Neural crest cell (in vitro differentiated cells): ENCODE measurements around the gene USP49. TPM values are rescaled to one million over a fixed set of nuclear protein-coding genes. Genes with fewer than 3 reads are reported as not detected.

ENCODE experiments used
- DNase-seq: peaks from one replicate; pipeline ENCODE4 v3.0.0; 2021; ENCODE audit warnings: low read depth, mixed read lengths, low spot score
- H3K27ac Mint-ChIP-seq: one replicate; pipeline ENCODE4 v1.8.0; 2021; ENCODE audit warnings: mild to moderate bottlenecking, mixed read lengths; ENCODE audit not compliant: unreplicated experiment
- H3K27me3 Mint-ChIP-seq: 2 replicates; pipeline ENCODE4 v1.8.0; 2021; ENCODE audit warnings: low read depth, mild to moderate bottlenecking, mixed read lengths
- H3K36me3 Mint-ChIP-seq: 2 replicates; pipeline ENCODE4 v1.8.0; 2021; ENCODE audit warnings: low read depth, mild to moderate bottlenecking, mixed read lengths
- H3K4me1 Mint-ChIP-seq: 2 replicates; pipeline ENCODE4 v1.8.0; 2021; ENCODE audit warnings: mixed read lengths
- H3K4me3 Mint-ChIP-seq: one replicate; pipeline ENCODE4 v1.8.0; 2021; ENCODE audit warnings: mild to moderate bottlenecking, mixed read lengths
- H3K9me3 Mint-ChIP-seq: 2 replicates; pipeline ENCODE4 v1.8.0; 2021; ENCODE audit warnings: mixed read lengths
- CTCF ChIP-seq: fragments of 200-600 bp; sonication (generic); conservative IDR thresholded peaks from 2 replicates; pipeline ENCODE4 v1.5.0; 2021; ENCODE audit warnings: antibody characterized with exemption, mild to moderate bottlenecking
- total RNA-seq: library from RNA; stranded (reverse); gene quantifications from 2 replicates; pipeline ENCODE4 v1.2.1, GENCODE V29; 2021

The USP49 gene
- total RNA-seq, 1 donor from 2014 or later: 25.1 TPM

GRCh38 chr6:41821266-41821665 lies 73.9 kb downstream of the USP49 start:
- H3K4me3 Mint-ChIP-seq: no peak overlapping the region
- no peaks in the 10 kb centered on the region for H3K27me3 Mint-ChIP-seq
- TF ChIP-seq CTCF: no peak
- DNase-seq: no peak
- no peaks in the 10 kb centered on the region for H3K9me3 Mint-ChIP-seq
- no peaks in the 10 kb centered on the region for H3K4me1 Mint-ChIP-seq
- no peaks in the 10 kb centered on the region for H3K36me3 Mint-ChIP-seq
- no peak overlapping the region for H3K27ac Mint-ChIP-seq

GRCh38 chr6:41818271-41819054 lies 76.7 kb downstream of the USP49 start:
- no peak for TF ChIP-seq CTCF
- no peak for DNase-seq
- no peak overlapping the region for H3K27ac Mint-ChIP-seq
- no peaks in the 10 kb centered on the region for H3K9me3 Mint-ChIP-seq
- H3K36me3 Mint-ChIP-seq: no peaks in the 10 kb centered on the region
- H3K4me3 Mint-ChIP-seq: no peak overlapping the region
- H3K27me3 Mint-ChIP-seq: no peaks in the 10 kb centered on the region
- no peaks in the 10 kb centered on the region for H3K4me1 Mint-ChIP-seq

GRCh38 chr6:41815587-41815986 lies 79.6 kb downstream of the USP49 start:
- H3K27me3 Mint-ChIP-seq: no peaks in the 10 kb centered on the region
- no peak for DNase-seq
- no peak for TF ChIP-seq CTCF
- H3K4me1 Mint-ChIP-seq: no peaks in the 10 kb centered on the region
- no peak overlapping the region for H3K4me3 Mint-ChIP-seq
- no peak overlapping the region for H3K27ac Mint-ChIP-seq
- H3K36me3 Mint-ChIP-seq: no peaks in the 10 kb centered on the region
- H3K9me3 Mint-ChIP-seq: no peaks in the 10 kb centered on the region

- Mint-ChIP-seq H3K27ac (no peak overlapping the region), H3K4me3 (no peak overlapping the region), H3K36me3 (no peaks in the 10 kb centered on the region), H3K4me1 (no peaks in the 10 kb centered on the region), H3K27me3 (no peaks in the 10 kb centered on the region), H3K9me3 (no peaks in the 10 kb centered on the region)
- TF ChIP-seq CTCF: no peak
- no peak for DNase-seq
Measured at GRCh38 chr6:41814629-41815028, 80.5 kb downstream of the USP49 start.

- Mint-ChIP-seq H3K36me3 (no peaks in the 10 kb centered on the region), H3K9me3 (no peaks in the 10 kb centered on the region), H3K4me1 (no peaks in the 10 kb centered on the region), H3K27ac (no peak overlapping the region), H3K27me3 (no peaks in the 10 kb centered on the region), H3K4me3 (no peak overlapping the region)
- no peak for DNase-seq
- TF ChIP-seq CTCF: no peak
Measured at GRCh38 chr6:41813956-41814355, 81.2 kb downstream of the USP49 start.
